Activated naive CD4-positive, alpha-beta T cell treated with Interleukin-2 at 50 U/mL for 16 hours (primary cell): Measurements from ENCODE around the gene CPSF7.
A peak's percentile ranks its signal among the peaks of the same experiment; 100 is the strongest.
"Not testable (repeated sequence)": the region's sequence is repeated elsewhere in the genome, so short reads cannot be mapped to it uniquely, and the experiment has no call there.

Experiments used
- DNase-seq: peaks from one replicate; pipeline ENCODE4 v3.0.0-alpha.2; 2020

Gene CPSF7

GRCh38 chr11:61429691-61430582 lies at the start of gene CPSF7, which contains the start of gene SDHAF2:
Gene CPSF7 (minus strand): TSS chr11:61429975. CDS start chr11:61429235, 740 bp downstream.
Gene SDHAF2 (plus strand): TSS chr11:61430124. CDS start chr11:61430147, 23 bp downstream.
- DNase-seq: peak; percentile 98

- peak; percentile 61 for DNase-seq
Observed at GRCh38 chr11:61477727-61478148, 48.0 kb upstream of the CPSF7 start.

- DNase-seq: no peak
Observed at GRCh38 chr11:61477126-61477525, 47.4 kb upstream of the CPSF7 start.

- DNase-seq: no peak
Observed at GRCh38 chr11:61476371-61476770, 46.6 kb upstream of the CPSF7 start.

GRCh38 chr11:61475433-61475832 lies 45.7 kb upstream of the CPSF7 start:
- DNase-seq: no peak

- DNase-seq: no peak
Observed at GRCh38 chr11:61474013-61474643, 44.4 kb upstream of the CPSF7 start.

GRCh38 chr11:61473370-61474012 lies 43.7 kb upstream of the CPSF7 start:
- no peak for DNase-seq

- no peak for DNase-seq
Observed at GRCh38 chr11:61472868-61473267, 43.1 kb upstream of the CPSF7 start.

GRCh38 chr11:61472282-61472681 lies 42.5 kb upstream of the CPSF7 start:
- DNase-seq: no peak

GRCh38 chr11:61468002-61468401 lies 38.2 kb upstream of the CPSF7 start:
- DNase-seq: no peak

- DNase-seq: not testable (repeated sequence)
Observed at GRCh38 chr11:61467602-61468001, 37.8 kb upstream of the CPSF7 start.

GRCh38 chr11:61460986-61461385 lies 31.2 kb upstream of the CPSF7 start:
- no peak for DNase-seq

GRCh38 chr11:61460474-61460881 lies 30.7 kb upstream of the CPSF7 start:
- DNase-seq: no peak

GRCh38 chr11:61454520-61454919 lies 24.7 kb upstream of the CPSF7 start:
- no peak for DNase-seq

- no peak for DNase-seq
Observed at GRCh38 chr11:61453695-61454094, 23.9 kb upstream of the CPSF7 start.

GRCh38 chr11:61452825-61453224 lies 23.1 kb upstream of the CPSF7 start:
- DNase-seq: no peak

- DNase-seq: no peak
Observed at GRCh38 chr11:61448552-61448927, 18.8 kb upstream of the CPSF7 start.

- DNase-seq: no peak
Observed at GRCh38 chr11:61447601-61448551, 18.1 kb upstream of the CPSF7 start.

- peak; percentile 83 for DNase-seq
Observed at GRCh38 chr11:61446211-61446651, 16.5 kb upstream of the CPSF7 start.

GRCh38 chr11:61445516-61445915 lies 15.7 kb upstream of the CPSF7 start:
- DNase-seq: no peak

- DNase-seq: no peak
Observed at GRCh38 chr11:61442616-61443015, 12.8 kb upstream of the CPSF7 start.

- no peak for DNase-seq
Observed at GRCh38 chr11:61439615-61440014, 9.8 kb upstream of the CPSF7 start.
